IMR-90 (cell line): Measurements from ENCODE around the gene ENAH. TPM values are rescaled to one million over a fixed set of nuclear protein-coding genes. Genes with fewer than 3 reads are reported as not detected.

Experiments
- ATAC-seq: fragments of 200-7000 bp; cut with Tn5 transposase; 2 replicates; pipeline ENCODE4 v1.9.1; 2020; ENCODE audit warnings: low read depth, mild to moderate bottlenecking, moderate library complexity
- BruUV-seq: library from RNA; stranded (reverse); fragments of 400-500 nt; replicated peaks from 2 replicates; lab custom pipeline; 2021; lab: Mats Ljungman, UMichigan
- CTCF ChIA-PET: fragments of 300-600 bp; formaldehyde crosslinking; extraction: SDS; loops from one replicate; lab custom pipeline; 2021; ENCODE audit warnings: antibody characterized with exemption; lab: Yijun Ruan, JAX
- POLR2A ChIA-PET: fragments of 300-600 bp; sonication (Branson Sonifier 250); formaldehyde crosslinking; loops from one replicate; lab custom pipeline; 2022; ENCODE audit warnings: antibody characterized with exemption; ENCODE audit not compliant: unreplicated experiment; lab: Charles Lee
- DNase-seq: peaks from one replicate; pipeline ENCODE4 v3.0.0; 2013
- H2AFZ ChIP-seq: replicated peaks from 2 replicates; pipeline ENCODE3; 2013; ENCODE audit warnings: low read length, mild to moderate bottlenecking; ENCODE audit not compliant: poor library complexity
- H2AK5ac ChIP-seq: 2 replicates; pipeline ENCODE4 v1.6.1; 2013; ENCODE audit warnings: low read depth, low read length, inconsistent platforms
- H2AK9ac ChIP-seq: replicated peaks from 2 replicates; pipeline ENCODE3; 2013; ENCODE audit warnings: mild to moderate bottlenecking, low read depth, low read length, moderate library complexity; ENCODE audit not compliant: poor library complexity
- H2BK120ac ChIP-seq: 2 replicates; pipeline ENCODE4 v1.6.1; 2013; ENCODE audit warnings: low read depth, low read length, inconsistent platforms
- H2BK15ac ChIP-seq: 3 replicates; pipeline ENCODE4 v1.6.1; 2013; ENCODE audit warnings: low read depth, low read length, inconsistent platforms
- H2BK20ac ChIP-seq: 2 replicates; pipeline ENCODE4 v1.6.1; 2013; ENCODE audit warnings: low read depth, mild to moderate bottlenecking, inconsistent platforms, low read length, moderate library complexity
- H2BK5ac ChIP-seq: 2 replicates; pipeline ENCODE4 v1.6.1; 2013; ENCODE audit warnings: mild to moderate bottlenecking, low read depth, low read length, inconsistent platforms; ENCODE audit not compliant: poor library complexity, severe bottlenecking
- H3K14ac ChIP-seq: replicated peaks from 2 replicates; pipeline ENCODE4 v1.6.1; 2013; ENCODE audit warnings: low read depth, low read length, inconsistent platforms
- H3K18ac ChIP-seq: 2 replicates; pipeline ENCODE4 v1.6.1; 2013; ENCODE audit warnings: low read depth, low read length, control low read depth
- H3K23ac ChIP-seq: 2 replicates; pipeline ENCODE4 v1.6.1; 2013; ENCODE audit warnings: low read depth, low read length, inconsistent platforms
- H3K27ac ChIP-seq: 2 replicates; pipeline ENCODE4 v1.5.1; 2013; ENCODE audit warnings: mild to moderate bottlenecking, control low read depth, low read length; ENCODE audit not compliant: insufficient read depth
- H3K27me3 ChIP-seq: 2 replicates; pipeline ENCODE4 v1.6.1; 2013; ENCODE audit warnings: low read length; ENCODE audit not compliant: control insufficient read depth, insufficient read depth
- H3K36me3 ChIP-seq: 2 replicates; pipeline ENCODE4 v1.6.1; 2013; ENCODE audit warnings: low read length, mixed read lengths; ENCODE audit not compliant: control insufficient read depth, insufficient read depth
- H3K4ac ChIP-seq: 2 replicates; pipeline ENCODE4 v1.6.1; 2013; ENCODE audit warnings: low read depth, low read length, inconsistent platforms
- H3K4me1 ChIP-seq: 2 replicates; pipeline ENCODE4 v1.6.1; 2013; ENCODE audit warnings: low read length, mixed read lengths; ENCODE audit not compliant: control insufficient read depth, insufficient read depth
- H3K4me2 ChIP-seq: 2 replicates; pipeline ENCODE4 v1.6.1; 2013; ENCODE audit warnings: low read depth, mild to moderate bottlenecking, control low read depth, low read length, moderate library complexity
- H3K4me3 ChIP-seq: 2 replicates; pipeline ENCODE4 v1.5.1; 2013; ENCODE audit warnings: low read depth, mild to moderate bottlenecking, control low read depth, low read length, moderate library complexity; ENCODE audit not compliant: insufficient read depth
- H3K56ac ChIP-seq: 2 replicates; pipeline ENCODE4 v1.6.1; 2013; ENCODE audit warnings: low read length, inconsistent platforms; ENCODE audit not compliant: insufficient read depth; ENCODE audit errors: extremely low read depth
- H3K79me1 ChIP-seq, 2 experiments: 2 replicates each; pipeline ENCODE4 v1.6.1; 2013; ENCODE audit warnings: low read length in 2 of 2, inconsistent platforms in 1 of 2, low read depth in 1 of 2
- H3K9ac ChIP-seq: 2 replicates; pipeline ENCODE4 v1.6.1; 2013; ENCODE audit warnings: low read depth, low read length, control low read depth
- H3K9me1 ChIP-seq: 2 replicates; pipeline ENCODE4 v1.6.1; 2013; ENCODE audit warnings: low read length, inconsistent platforms; ENCODE audit not compliant: insufficient read depth
- H3K9me3 ChIP-seq: 2 replicates; pipeline ENCODE4 v1.6.1; 2013; ENCODE audit warnings: low read length; ENCODE audit not compliant: control insufficient read depth, insufficient read depth
- H4K20me1 ChIP-seq: 2 replicates; pipeline ENCODE4 v1.6.1; 2013; ENCODE audit warnings: low read length, inconsistent platforms; ENCODE audit not compliant: insufficient read depth
- H4K5ac ChIP-seq: 2 replicates; pipeline ENCODE4 v1.6.1; 2013; ENCODE audit warnings: mild to moderate bottlenecking, low read depth, low read length, control low read depth
- H4K8ac ChIP-seq, 2 experiments: 2 replicates each; pipeline ENCODE4 v1.6.1; 2013; ENCODE audit warnings: low read depth in 2 of 2, low read length in 2 of 2, control low read depth in 1 of 2, inconsistent platforms in 1 of 2
- H4K91ac ChIP-seq: 2 replicates; pipeline ENCODE4 v1.6.1; 2013; ENCODE audit warnings: low read depth, low read length, inconsistent platforms; ENCODE audit not compliant: insufficient read depth
- BHLHE40 ChIP-seq: fragments of 150-350 bp; IDR thresholded peaks from 2 replicates; pipeline ENCODE4 v1.6.1; 2016; ENCODE audit warnings: mild to moderate bottlenecking, low read depth, low read length
- CEBPB ChIP-seq: IDR thresholded peaks from 2 replicates; pipeline ENCODE4 v1.6.1; 2012; ENCODE audit warnings: low read depth, low read length, improper control_type of control experiment
- CHD1 ChIP-seq: IDR thresholded peaks from 2 replicates; pipeline ENCODE4 v1.6.1; 2012; ENCODE audit warnings: low read depth, low read length, improper control_type of control experiment
- CTCF ChIP-seq: conservative IDR thresholded peaks from 2 replicates; pipeline ENCODE4 v1.5.1; 2012; ENCODE audit warnings: mild to moderate bottlenecking, low read depth, low read length, improper control_type of control experiment
- ELK1 ChIP-seq: fragments of 150-350 bp; IDR thresholded peaks from 2 replicates; pipeline ENCODE4 v1.6.1; 2016; ENCODE audit warnings: low read depth, mild to moderate bottlenecking, low read length, moderate library complexity, borderline replicate concordance
- FOS ChIP-seq: fragments of 150-350 bp; IDR thresholded peaks from 2 replicates; pipeline ENCODE4 v1.6.1; 2016; ENCODE audit warnings: low read depth, low read length
- NFE2L2 ChIP-seq: fragments of 150-350 bp; IDR thresholded peaks from 2 replicates; pipeline ENCODE4 v1.6.1; 2016; ENCODE audit warnings: low read depth, mild to moderate bottlenecking, low read length
- RAD21 ChIP-seq: IDR thresholded peaks from 2 replicates; pipeline ENCODE4 v1.6.1; 2012; ENCODE audit warnings: low read length, improper control_type of control experiment
- RCOR1 ChIP-seq: IDR thresholded peaks from 2 replicates; pipeline ENCODE4 v1.6.1; 2012; ENCODE audit warnings: mild to moderate bottlenecking, low read length, improper control_type of control experiment; ENCODE audit not compliant: insufficient replicate concordance
- RFX5 ChIP-seq: IDR thresholded peaks from 2 replicates; pipeline ENCODE4 v1.8.0; 2012; ENCODE audit warnings: low read depth, mild to moderate bottlenecking, low read length, moderate library complexity
- SMC3 ChIP-seq: fragments of 150-350 bp; IDR thresholded peaks from 2 replicates; pipeline ENCODE4 v1.6.1; 2016; ENCODE audit warnings: low read depth, mild to moderate bottlenecking, antibody characterized with exemption, low read length, moderate library complexity
- USF2 ChIP-seq: fragments of 150-350 bp; IDR thresholded peaks from 2 replicates; pipeline ENCODE4 v1.6.1; 2017; ENCODE audit warnings: mild to moderate bottlenecking, antibody characterized with exemption, low read length, low read depth
- WGBS, 2 experiments: methylation state at CpG; one replicate each; pipeline versions ENCODE4 v1.1.5 to v1.1.7; 2013; ENCODE audit warnings: missing lambda C conversion rate in 2 of 2; ENCODE audit not compliant: insufficient read length in 1 of 2; ENCODE audit errors: extremely low coverage in 2 of 2; 5-methylcytosine and 5-hydroxymethylcytosine counted together
- dilution Hi-C: fragments of 300-500 bp; cut with HindIII; formaldehyde crosslinking; loops from one replicate; pipeline ENCODE4 v1.14.3; 2018; ENCODE audit warnings: low sequenced_read_pairs; ENCODE audit not compliant: unreplicated experiment
- in situ Hi-C: fragments of 300-500 bp; cut with MboI; formaldehyde crosslinking; loops from 3 replicates; pipeline ENCODE4 v1.14.3; 2019; ENCODE audit warnings: low sequenced_read_pairs, inconsistent platforms, mixed read lengths
- intact Hi-C: fragments of 100-400 bp; cut with micrococcal nuclease; formaldehyde crosslinking; loops from 2 replicates; pipeline ENCODE4 v1.10.0; 2022
- polyA plus RNA-seq, 3 experiments: library from polyadenylated mRNA; depleted of rRNA; stranded (reverse); fragments of >200 nt; gene quantifications; 2 replicates each; pipeline ENCODE4 v1.2.3, GENCODE V29; 2012; ENCODE audit warnings: low replicate concordance in 1 of 3
- total RNA-seq: library from RNA; depleted of rRNA; stranded (reverse); fragments of >200 nt; gene quantifications from 2 replicates; pipeline ENCODE4 v1.2.3, GENCODE V29; 2012

Gene ENAH
- total and polyA plus RNA-seq, 2 of the 4 experiments (the other 2 are of a cell fraction): 61.3 to 86.9 TPM

- TF ChIP-seq CEBPB: no peak
- TF ChIP-seq RAD21: no peak
Observed at GRCh38 chr1:225670806-225671733, 18.1 kb upstream of the ENAH start (continued).

GRCh38 chr1:225670356-225670755, 17.4 kb upstream of the ENAH start:
- H2AK5ac ChIP-seq: no peak overlapping the region
- H4K91ac ChIP-seq: no peak overlapping the region
- H4K20me1 ChIP-seq: no peaks in the 10 kb centered on the region
- no peak overlapping the region for H3K18ac ChIP-seq
- ChIA-PET POLR2A (no interaction called here), CTCF (no interaction called here)
- H2AK9ac ChIP-seq: no peak overlapping the region
- WGBS, 2 experiments: 100% methylated on average over 2 of the region's 7 CpGs; no CpG with 5 or more reads in 1 of the 2 experiments
- H3K4me2 ChIP-seq: no peak overlapping the region
- no peaks in the 10 kb centered on the region for H3K9me3 ChIP-seq
- dilution Hi-C loops: no loop called here
- no peak overlapping the region for H4K5ac ChIP-seq
- ATAC-seq (no peak), DNase-seq (no peak)
- H4K8ac ChIP-seq: no peak overlapping the region
- no peak overlapping the region for H3K56ac ChIP-seq
- in situ Hi-C loops: no loop called here
- H3K4me1 ChIP-seq: no peaks in the 10 kb centered on the region
- no peak overlapping the region for H2BK120ac ChIP-seq
- no peak overlapping the region for H2BK15ac ChIP-seq
- no peak overlapping the region for H2BK5ac ChIP-seq
- H3K27ac ChIP-seq: no peak overlapping the region
- H3K4me3 ChIP-seq: no peak overlapping the region
- no peak overlapping the region for H3K4ac ChIP-seq
- H3K36me3 ChIP-seq: no peaks in the 10 kb centered on the region
- no peaks in the 10 kb centered on the region; a peak in 1 of 4 replicates for H3K79me1 ChIP-seq
- H2AFZ ChIP-seq: no peak overlapping the region
- no TSS peak for BruUV-seq
- H2BK20ac ChIP-seq: no peak overlapping the region
- H3K23ac ChIP-seq: no peak overlapping the region
- H3K9me1 ChIP-seq: no peaks in the 10 kb centered on the region
- H3K14ac ChIP-seq: no peak overlapping the region
- no peak overlapping the region for H3K9ac ChIP-seq
- intact Hi-C loops: no loop called here
- H3K27me3 ChIP-seq: no peaks in the 10 kb centered on the region
- TF ChIP-seq USF2 (no peak), RCOR1 (no peak), ELK1 (no peak), NFE2L2 (no peak), CTCF (no peak), CHD1 (no peak), BHLHE40 (no peak), SMC3 (no peak), RFX5 (no peak), FOS (no peak), CEBPB (no peak)
